ENCODE data around the gene MKRN2. TPM values are rescaled to one million over a fixed set of nuclear protein-coding genes. Genes with fewer than 3 reads are reported as not detected.
A peak's percentile ranks its signal among the peaks of the same experiment; 100 is the strongest.

The MKRN2 gene
- total RNA-seq, 2 experiments from 2014 or later, result 19.0 to 20.3 TPM

GRCh38 chr3:12582730-12583129 lies 25.8 kb downstream of the MKRN2 start:
- Histone ChIP-seq H3K27ac (ENCODE audit: low read depth in 1 of 2, low read length in 2 of 2) (no peak overlapping the region), H3K27me3 (ENCODE audit: control insufficient read depth in 1 of 2, insufficient read depth in 2 of 2, low read length in 2 of 2) (no peaks in the 10 kb centered on the region), H3K4me3 (ENCODE audit: low read length) (no peak overlapping the region), H3K36me3 (ENCODE audit: insufficient read depth, low read length) (peaks cover 81% of the 10 kb centered on the region), H3K9me3 (ENCODE audit: control insufficient read depth in 1 of 2, insufficient read depth in 1 of 2, low read length in 2 of 2) (peaks cover 0 to 1% of the 10 kb centered on the region in 2 experiments), H3K4me1 (ENCODE audit: insufficient read depth, low read length) (no peaks in the 10 kb centered on the region)
- H3K4me1 Mint-ChIP-seq (ENCODE audit: low read depth), result no peaks in the 10 kb centered on the region
- ATAC-seq (ENCODE audit: poor library complexity) (no peak), DNase-seq (no peak)
- H3K4me3 Mint-ChIP-seq, result no peak overlapping the region
- no peak overlapping the region for H3K27ac Mint-ChIP-seq
- CTCF ChIA-PET, result interaction anchor here (0.5 kb wide), 1 partner anchor 97 kb away, joined by 3 read pairs; no protein-coding TSS in a partner anchor
- peaks cover 93% of the 10 kb centered on the region for H3K36me3 Mint-ChIP-seq (ENCODE audit: low read depth)
- no peaks in the 10 kb centered on the region for H3K9me3 Mint-ChIP-seq
- intact Hi-C loops (cut with DNase I, micrococcal nuclease), result no loop called here
- POLR2A ChIA-PET, result interaction anchor here (0.8 kb wide), 1 partner anchor 82 kb away, joined by 3 read pairs; the partner anchor contains the start of gene RAF1
- no peak for TF ChIP-seq CTCF (IDR thresholded peaks at IDR 0.05)
- H3K27me3 Mint-ChIP-seq, result no peaks in the 10 kb centered on the region

GRCh38 chr3:12583280-12583679 lies 26.4 kb downstream of the MKRN2 start:
- H3K27ac Mint-ChIP-seq, result no peak overlapping the region
- H3K27me3 ChIP-seq (ENCODE audit: control insufficient read depth in 1 of 2, insufficient read depth in 2 of 2, low read length in 2 of 2), result no peaks in the 10 kb centered on the region
- no peaks in the 10 kb centered on the region for H3K9me3 ChIP-seq (ENCODE audit: control insufficient read depth in 1 of 2, insufficient read depth in 1 of 2, low read length in 2 of 2)
- no peaks in the 10 kb centered on the region for H3K4me1 Mint-ChIP-seq (ENCODE audit: low read depth)
- H3K27ac ChIP-seq (ENCODE audit: low read depth in 1 of 2, low read length in 2 of 2), result no peak overlapping the region
- no peaks in the 10 kb centered on the region for H3K4me1 ChIP-seq (ENCODE audit: insufficient read depth, low read length)
- H3K4me3 ChIP-seq (ENCODE audit: low read length), result no peak overlapping the region
- no peak for ATAC-seq (ENCODE audit: poor library complexity)
- peaks cover 95% of the 10 kb centered on the region for H3K36me3 Mint-ChIP-seq (ENCODE audit: low read depth)
- no peaks in the 10 kb centered on the region for H3K9me3 Mint-ChIP-seq
- DNase-seq, result no peak
- H3K4me3 Mint-ChIP-seq, result no peak overlapping the region
- ChIA-PET CTCF (no interaction called here), POLR2A (interaction anchor here (0.8 kb wide), 1 partner anchor 81 kb away, joined by 3 read pairs; the partner anchor contains the start of gene RAF1)
- H3K36me3 ChIP-seq (ENCODE audit: insufficient read depth, low read length), result peaks cover 82% of the 10 kb centered on the region
- intact Hi-C loops (cut with DNase I, micrococcal nuclease), result no loop called here
- H3K27me3 Mint-ChIP-seq, result no peaks in the 10 kb centered on the region
- no peak for TF ChIP-seq CTCF (IDR thresholded peaks at IDR 0.05)

DNA sequence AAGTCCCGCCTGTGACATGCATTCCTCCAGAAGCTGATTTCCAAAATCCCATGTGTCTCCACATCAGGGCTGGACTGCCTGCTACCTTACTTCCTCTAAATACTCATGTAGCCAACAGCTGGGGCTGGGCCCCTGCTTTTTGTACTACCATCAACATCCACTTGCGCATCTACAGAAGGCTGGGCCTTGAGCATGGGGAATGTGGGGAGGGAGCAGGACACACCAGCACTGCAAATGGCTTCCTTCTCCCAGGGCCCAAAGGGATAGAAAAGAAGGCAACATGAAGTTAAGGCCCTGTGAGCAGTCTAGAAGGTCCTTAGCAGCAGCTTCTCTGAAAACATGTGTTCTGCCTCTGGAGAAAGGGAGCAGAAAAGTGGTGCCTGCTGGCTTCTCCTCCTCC lies 27.2 kb downstream of the MKRN2 start:
- H3K4me3 Mint-ChIP-seq, result no peak overlapping the region
- ChIA-PET POLR2A (interaction anchor here (0.6 to 1.0 kb wide), 2 partner anchors 12 to 80 kb away, joined by 3 to 4 read pairs; partner anchors contain the start of gene RAF1), CTCF (no interaction called here)
- intact Hi-C loops (cut with DNase I, micrococcal nuclease), result no loop called here
- no peak for ATAC-seq (ENCODE audit: poor library complexity)
- peak overlapping the region; percentile 18 for H3K27ac Mint-ChIP-seq
- no peaks in the 10 kb centered on the region for H3K27me3 Mint-ChIP-seq
- peaks cover 95% of the 10 kb centered on the region for H3K36me3 Mint-ChIP-seq (ENCODE audit: low read depth)
- peaks cover 87% of the 10 kb centered on the region for H3K36me3 ChIP-seq (ENCODE audit: insufficient read depth, low read length)
- TF ChIP-seq CTCF (IDR thresholded peaks at IDR 0.05), result no peak
- H3K27me3 ChIP-seq (ENCODE audit: control insufficient read depth in 1 of 2, insufficient read depth in 2 of 2, low read length in 2 of 2), result no peaks in the 10 kb centered on the region
- no peak overlapping the region for H3K27ac ChIP-seq (ENCODE audit: low read depth in 1 of 2, low read length in 2 of 2)
- no peaks in the 10 kb centered on the region for H3K9me3 ChIP-seq (ENCODE audit: control insufficient read depth in 1 of 2, insufficient read depth in 1 of 2, low read length in 2 of 2)
- no peaks in the 10 kb centered on the region for H3K4me1 ChIP-seq (ENCODE audit: insufficient read depth, low read length)
- no peak overlapping the region for H3K4me3 ChIP-seq (ENCODE audit: low read length)
- H3K9me3 Mint-ChIP-seq, result no peaks in the 10 kb centered on the region
- H3K4me1 Mint-ChIP-seq (ENCODE audit: low read depth), result no peaks in the 10 kb centered on the region
- no peak for DNase-seq

Data from CD4-positive, alpha-beta T cell (primary cell).